ENCODE results near the gene PPTC7. TPM values are rescaled to one million over a fixed set of nuclear protein-coding genes. Genes with fewer than 3 reads are reported as not detected.
"Not testable (repeated sequence)": the region's sequence is repeated elsewhere in the genome, so short reads cannot be mapped to it uniquely, and the experiment has no call there.

PPTC7 gene
- total and polyA plus RNA-seq, 12 donors: 18.9 to 162 (median 76.3) TPM

DNA sequence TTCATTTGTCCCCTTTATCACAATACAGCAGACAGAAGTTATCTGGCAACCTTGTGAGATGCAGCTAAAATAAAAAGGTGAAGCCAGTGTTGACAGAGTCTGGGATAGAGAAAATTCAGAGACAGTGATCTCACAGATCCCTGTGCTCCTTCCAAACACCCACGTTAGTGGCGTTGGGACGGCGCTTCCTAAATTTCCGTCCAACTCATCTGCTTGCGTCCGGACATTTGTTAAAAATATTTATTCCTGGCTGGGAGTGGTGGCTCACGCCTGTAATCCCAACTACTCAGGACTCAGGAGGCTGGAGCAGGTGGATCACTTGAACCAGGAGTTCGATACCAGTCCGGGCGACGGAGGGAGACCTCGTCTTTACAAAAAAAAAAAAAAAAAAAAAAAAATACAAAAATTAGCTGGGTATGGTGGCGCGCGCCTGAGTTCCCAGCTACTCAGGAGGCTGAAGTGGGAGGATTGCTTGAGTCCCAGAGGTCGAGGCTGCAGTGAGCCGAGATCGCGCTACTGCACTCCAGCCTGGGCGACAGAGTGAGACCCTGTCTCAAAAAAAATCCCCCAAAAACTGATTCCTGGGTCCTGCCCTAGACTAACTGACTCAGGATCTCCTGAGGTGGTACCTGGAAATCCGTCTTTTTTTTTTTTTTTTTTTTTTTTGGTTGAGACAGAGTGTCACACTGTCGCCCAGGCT lies 30.1 kb upstream of the PPTC7 start:
- no peak for DNase-seq
- H3K36me3 ChIP-seq: peaks cover 0 to 11% (median 0%) of the 10 kb centered on the region in 9 donors
- peak overlapping the region; percentile 50 to 86 (median 72) for H3K4me3 ChIP-seq
- ATAC-seq: peak in 2 of 8 donors; percentile 7 to 15
- peaks cover 0 to 19% (median 7%) of the 10 kb centered on the region in 9 donors for H3K4me1 ChIP-seq
- H3K9me3 ChIP-seq: no peaks in the 10 kb centered on the region
- no peaks in the 10 kb centered on the region for H3K27me3 ChIP-seq
- intact Hi-C loops (cut with DNase I): loop anchor here (5.0 to 10.0 kb wide), 7 partner anchors 79 to 274 kb away; no protein-coding TSS in a partner anchor
- 72 to 74% methylated on average over 23 of the region's 23 CpGs for WGBS, 2 donors
- TF ChIP-seq, protein P1, sequence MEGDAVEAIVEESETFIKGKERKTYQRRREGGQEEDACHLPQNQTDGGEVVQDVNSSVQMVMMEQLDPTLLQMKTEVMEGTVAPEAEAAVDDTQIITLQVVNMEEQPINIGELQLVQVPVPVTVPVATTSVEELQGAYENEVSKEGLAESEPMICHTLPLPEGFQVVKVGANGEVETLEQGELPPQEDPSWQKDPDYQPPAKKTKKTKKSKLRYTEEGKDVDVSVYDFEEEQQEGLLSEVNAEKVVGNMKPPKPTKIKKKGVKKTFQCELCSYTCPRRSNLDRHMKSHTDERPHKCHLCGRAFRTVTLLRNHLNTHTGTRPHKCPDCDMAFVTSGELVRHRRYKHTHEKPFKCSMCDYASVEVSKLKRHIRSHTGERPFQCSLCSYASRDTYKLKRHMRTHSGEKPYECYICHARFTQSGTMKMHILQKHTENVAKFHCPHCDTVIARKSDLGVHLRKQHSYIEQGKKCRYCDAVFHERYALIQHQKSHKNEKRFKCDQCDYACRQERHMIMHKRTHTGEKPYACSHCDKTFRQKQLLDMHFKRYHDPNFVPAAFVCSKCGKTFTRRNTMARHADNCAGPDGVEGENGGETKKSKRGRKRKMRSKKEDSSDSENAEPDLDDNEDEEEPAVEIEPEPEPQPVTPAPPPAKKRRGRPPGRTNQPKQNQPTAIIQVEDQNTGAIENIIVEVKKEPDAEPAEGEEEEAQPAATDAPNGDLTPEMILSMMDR (IDR thresholded peaks at IDR 0.05): no peak
- peak overlapping the region in 8 of 10 donors; percentile 52 to 88 (median 77) for H3K27ac ChIP-seq

DNA sequence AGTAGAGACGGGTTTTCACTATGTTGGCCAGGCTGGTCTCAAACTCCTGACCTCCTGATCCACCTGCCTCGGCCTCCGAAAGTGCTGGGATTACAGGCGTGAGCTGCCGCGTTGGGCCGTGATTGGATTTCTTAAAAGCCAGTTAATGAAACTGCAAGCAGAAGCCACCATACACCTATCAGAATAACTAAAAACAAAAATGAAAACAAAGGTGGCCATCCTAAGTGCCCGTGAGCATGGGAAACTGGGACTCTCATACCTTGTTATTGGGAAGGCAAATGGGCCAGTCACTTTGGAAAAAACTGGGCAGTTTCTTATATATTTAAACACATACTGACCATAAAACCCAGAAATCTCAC lies 23.1 kb upstream of the PPTC7 start:
- intact Hi-C loops (cut with DNase I): loop anchor here in 4 of 10 donors (5.0 to 10.0 kb wide), 4 partner anchors 229 to 1099 kb away; no protein-coding TSS in a partner anchor
- Histone ChIP-seq H3K4me3 (peak overlapping the region in 2 of 10 donors; percentile 20 to 35), H3K27ac (peak overlapping the region in 5 of 10 donors; percentile 17 to 91 (median 51)), H3K4me1 (peaks cover 0 to 12% (median 0%) of the 10 kb centered on the region in 9 donors), H3K36me3 (no peaks in the 10 kb centered on the region), H3K27me3 (no peaks in the 10 kb centered on the region), H3K9me3 (no peaks in the 10 kb centered on the region)
- ATAC-seq: no peak
- no peak for DNase-seq
- TF ChIP-seq, protein P1 (IDR thresholded peaks at IDR 0.05): no peak
- WGBS, 2 donors: 93 to 95% methylated on average over 8 of the region's 8 CpGs

DNA sequence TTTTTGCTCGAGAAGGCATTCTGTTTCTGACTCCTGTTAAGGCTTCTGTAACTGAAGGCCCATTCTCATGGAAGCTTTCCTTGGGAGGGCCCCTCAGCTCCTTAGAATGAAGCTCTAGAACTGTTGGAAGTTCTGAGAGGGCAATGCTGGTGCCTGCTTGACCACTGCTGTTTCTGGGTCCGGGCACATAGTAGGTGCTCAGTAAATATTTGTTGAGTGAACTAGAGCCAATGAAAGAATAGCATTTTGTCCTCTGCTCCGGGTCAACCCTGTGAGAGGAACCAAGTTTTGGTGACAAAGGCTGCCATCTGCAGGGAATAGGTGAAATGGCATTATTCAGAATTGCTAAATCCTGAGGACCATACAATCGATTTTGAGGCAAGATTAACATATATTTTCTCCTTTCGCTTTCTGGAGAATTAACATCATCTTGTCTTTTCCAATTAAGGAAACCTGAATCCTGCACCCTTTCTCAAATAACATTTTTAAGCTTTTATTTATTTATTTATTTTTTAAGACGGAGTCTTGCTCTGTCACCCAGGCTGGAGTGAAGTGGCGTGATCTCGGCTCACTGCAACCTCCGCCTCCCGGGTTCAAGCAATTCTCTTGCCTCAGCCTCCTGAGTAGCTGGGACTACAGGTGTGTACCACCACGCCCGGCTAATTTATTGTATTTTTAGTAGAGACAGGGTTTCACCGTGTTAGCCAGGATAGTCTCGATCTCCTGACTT lies 19.1 kb upstream of the PPTC7 start:
- ATAC-seq: peak in 7 of 8 donors; percentile 60 to 76 (median 73)
- H3K9me3 ChIP-seq, H3K36me3 ChIP-seq, H3K27ac ChIP-seq, H3K4me3 ChIP-seq, H3K27me3 ChIP-seq: not testable (repeated sequence)
- intact Hi-C loops (cut with DNase I): loop anchor here in 8 of 10 donors (1.0 to 10.0 kb wide), 9 partner anchors 50 to 283 kb away; partner anchors contain the start of genes ARPC3 (in 5 of the 8), FAM216A (in 1 of the 8) and GPN3 (in 1 of the 8)
- peaks cover 0 to 30% (median 0%) of the 10 kb centered on the region in 9 donors for H3K4me1 ChIP-seq
- TF ChIP-seq, protein P1 (IDR thresholded peaks at IDR 0.05): peak; percentile 47 to 80 (median 77)
- DNase-seq: peak in 1 of 2 donors; percentile 46
- 60 to 61% methylated on average over 14 of the region's 14 CpGs for WGBS, 2 donors

DNA sequence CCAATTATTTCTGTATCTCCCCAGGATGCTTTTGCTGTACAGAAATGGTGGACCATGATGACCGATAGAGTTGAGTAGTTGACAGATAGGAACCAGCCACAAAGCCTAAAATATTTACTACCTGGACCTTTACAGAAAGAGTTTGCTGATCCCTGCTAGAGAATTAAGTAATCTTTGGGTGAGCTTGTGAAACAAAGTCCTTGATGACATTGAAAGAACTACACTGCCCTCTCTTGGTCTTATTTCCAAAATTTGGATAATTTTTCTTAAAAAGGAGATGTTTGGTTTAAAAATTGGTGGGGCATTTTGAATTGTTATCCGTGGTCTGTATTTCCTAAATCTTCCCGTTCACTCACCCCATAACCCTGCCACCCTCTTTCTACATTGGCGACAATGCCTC lies 17.1 kb upstream of the PPTC7 start:
- Histone ChIP-seq H3K36me3 (no peaks in the 10 kb centered on the region), H3K4me1 (peaks cover 0 to 26% (median 0%) of the 10 kb centered on the region in 9 donors), H3K9me3 (no peaks in the 10 kb centered on the region), H3K4me3 (no peak overlapping the region), H3K27me3 (no peaks in the 10 kb centered on the region), H3K27ac (peak overlapping the region in 1 of 10 donors; percentile 59)
- DNase-seq: no peak
- TF ChIP-seq, protein P1 (IDR thresholded peaks at IDR 0.05): peak in 8 of 9 donors; percentile 6 to 59 (median 50)
- intact Hi-C loops (cut with DNase I): loop anchor here in 9 of 10 donors (1.0 to 10.0 kb wide), 11 partner anchors 48 to 285 kb away; partner anchors contain the start of genes ARPC3 (in 6 of the 9), FAM216A (in 1 of the 9) and GPN3 (in 1 of the 9)
- peak in 3 of 8 donors; percentile 51 to 56 (median 54) for ATAC-seq
- 52 to 59% methylated on average over 4 of the region's 4 CpGs for WGBS, 2 donors

All from heart right ventricle (tissue), 16 donors.